SK-N-SH treated with all-trans-retinoic acid at 6 μM for 48 hours (cell line): ENCODE data around the gene TRAIP.
"Not testable (repeated sequence)": the region's sequence is repeated elsewhere in the genome, so short reads cannot be mapped to it uniquely, and the experiment has no call there.

Experiments
- ATAC-seq: fragments of 200-7000 bp; cut with Tn5 transposase; 3 replicates; pipeline ENCODE4 v1.9.1; 2020; ENCODE audit warnings: mild to moderate bottlenecking, moderate library complexity
- ARNTL ChIP-seq: fragments of 450-650 bp; formaldehyde crosslinking; IDR thresholded peaks from 2 replicates; pipeline ENCODE4 v1.5.0; 2020; ENCODE audit warnings: low read depth, mild to moderate bottlenecking, moderate library complexity, borderline replicate concordance
- BACH2 ChIP-seq: fragments of 250-450 bp; sonication (Bioruptor Pico); IDR thresholded peaks from 2 replicates; pipeline ENCODE4 v1.9.0; 2021; ENCODE audit warnings: mild to moderate bottlenecking, borderline replicate concordance
- GLIS3 ChIP-seq: fragments of 250-450 bp; sonication (Bioruptor Pico); IDR thresholded peaks from 2 replicates; pipeline ENCODE4 v1.5.0; 2020; ENCODE audit warnings: mild to moderate bottlenecking, moderate library complexity
- OSR1 ChIP-seq: fragments of 250-450 bp; sonication (Bioruptor Pico); IDR thresholded peaks from 2 replicates; pipeline ENCODE4 v1.8.0; 2022; ENCODE audit warnings: moderate library complexity, mild to moderate bottlenecking, inconsistent platforms
- RARB ChIP-seq: fragments of 250-450 bp; sonication (Bioruptor Pico); IDR thresholded peaks from 2 replicates; pipeline ENCODE4 v1.8.0; 2021; ENCODE audit warnings: mild to moderate bottlenecking, moderate library complexity
- TCF4 ChIP-seq: fragments of 250-450 bp; sonication (Bioruptor Pico); IDR thresholded peaks from 2 replicates; pipeline ENCODE4 v1.8.0; 2021; ENCODE audit warnings: mild to moderate bottlenecking, moderate library complexity, borderline replicate concordance
- ZFP3 ChIP-seq: fragments of 250-450 bp; sonication (Bioruptor Pico); IDR thresholded peaks from 2 replicates; pipeline ENCODE4 v1.5.0; 2020; ENCODE audit warnings: mild to moderate bottlenecking, moderate library complexity
- ZNF70 ChIP-seq: fragments of 450-650 bp; formaldehyde crosslinking; IDR thresholded peaks from 2 replicates; pipeline ENCODE4 v1.5.0; 2020; ENCODE audit warnings: mild to moderate bottlenecking, moderate library complexity
- TF ChIP-seq, protein P1 (sequence below): fragments of 250-450 bp; sonication (Bioruptor Pico); IDR thresholded peaks from 2 replicates; pipeline ENCODE4 v1.5.1; 2021; ENCODE audit warnings: mild to moderate bottlenecking, moderate library complexity
- TF ChIP-seq, protein P2 (sequence below): fragments of 250-450 bp; sonication (Bioruptor Pico); IDR thresholded peaks from 2 replicates; pipeline ENCODE4 v1.5.0; 2020; ENCODE audit warnings: mild to moderate bottlenecking, moderate library complexity
- TF ChIP-seq, protein P3 (sequence below): fragments of 250-450 bp; sonication (Bioruptor Pico); IDR thresholded peaks from 2 replicates; pipeline ENCODE4 v1.8.0; 2020; ENCODE audit warnings: mild to moderate bottlenecking, moderate library complexity, borderline replicate concordance
- TF ChIP-seq, protein P4 (sequence below): fragments of 250-450 bp; sonication (Bioruptor Pico); IDR thresholded peaks from 2 replicates; pipeline ENCODE4 v1.8.0; 2021; ENCODE audit warnings: low read depth, mild to moderate bottlenecking, moderate library complexity, borderline replicate concordance
- TF ChIP-seq, protein P5 (sequence below): fragments of 250-450 bp; sonication (Bioruptor Pico); IDR thresholded peaks from 2 replicates; pipeline ENCODE4 v1.5.1; 2020; ENCODE audit warnings: low read depth, mild to moderate bottlenecking, moderate library complexity

The TRAIP gene, protein sequence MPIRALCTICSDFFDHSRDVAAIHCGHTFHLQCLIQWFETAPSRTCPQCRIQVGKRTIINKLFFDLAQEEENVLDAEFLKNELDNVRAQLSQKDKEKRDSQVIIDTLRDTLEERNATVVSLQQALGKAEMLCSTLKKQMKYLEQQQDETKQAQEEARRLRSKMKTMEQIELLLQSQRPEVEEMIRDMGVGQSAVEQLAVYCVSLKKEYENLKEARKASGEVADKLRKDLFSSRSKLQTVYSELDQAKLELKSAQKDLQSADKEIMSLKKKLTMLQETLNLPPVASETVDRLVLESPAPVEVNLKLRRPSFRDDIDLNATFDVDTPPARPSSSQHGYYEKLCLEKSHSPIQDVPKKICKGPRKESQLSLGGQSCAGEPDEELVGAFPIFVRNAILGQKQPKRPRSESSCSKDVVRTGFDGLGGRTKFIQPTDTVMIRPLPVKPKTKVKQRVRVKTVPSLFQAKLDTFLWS

DNA sequence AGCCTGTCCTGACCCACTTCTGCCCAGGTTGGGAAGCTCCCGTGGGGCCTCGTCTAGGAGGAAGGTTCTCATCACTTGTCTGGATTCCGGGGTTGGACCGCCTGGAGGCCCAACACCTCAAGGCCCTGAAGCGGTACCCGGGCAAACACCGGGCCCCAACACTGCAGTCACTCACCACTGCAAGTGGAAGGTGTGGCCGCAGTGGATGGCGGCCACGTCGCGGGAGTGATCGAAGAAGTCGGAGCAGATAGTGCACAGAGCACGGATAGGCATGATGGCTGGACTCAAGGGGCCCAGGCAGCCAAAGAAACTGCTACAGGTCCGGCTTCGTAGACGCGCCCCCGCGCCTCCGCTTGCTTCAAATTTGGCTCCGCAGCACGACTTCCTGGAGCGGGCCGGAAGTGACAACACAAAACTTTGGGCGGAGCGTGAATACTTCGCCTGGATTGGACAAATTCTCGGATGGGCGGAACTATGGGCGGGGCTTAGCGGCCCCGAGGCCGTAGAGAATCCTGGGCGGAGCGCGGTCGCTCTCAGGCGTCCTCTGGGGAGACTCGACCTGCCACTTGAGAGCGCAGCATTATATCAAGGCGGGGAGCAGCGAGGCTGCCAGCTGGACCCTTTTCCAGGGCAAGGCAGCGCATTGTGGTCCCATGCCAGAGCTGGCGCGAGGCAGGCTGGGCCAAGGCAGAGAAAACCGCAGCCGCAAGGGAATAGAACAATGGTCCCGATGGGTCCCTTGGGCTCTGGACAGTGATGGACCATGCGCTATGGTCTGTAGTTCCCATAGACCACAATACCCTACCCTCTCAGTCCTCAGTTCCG lies at the start of gene TRAIP:
Gene TRAIP (minus strand): TSS at position 384 of the 825 bp plus-strand sequence. CDS start 111 bp downstream, at position 273.
- TF ChIP-seq, protein P1, sequence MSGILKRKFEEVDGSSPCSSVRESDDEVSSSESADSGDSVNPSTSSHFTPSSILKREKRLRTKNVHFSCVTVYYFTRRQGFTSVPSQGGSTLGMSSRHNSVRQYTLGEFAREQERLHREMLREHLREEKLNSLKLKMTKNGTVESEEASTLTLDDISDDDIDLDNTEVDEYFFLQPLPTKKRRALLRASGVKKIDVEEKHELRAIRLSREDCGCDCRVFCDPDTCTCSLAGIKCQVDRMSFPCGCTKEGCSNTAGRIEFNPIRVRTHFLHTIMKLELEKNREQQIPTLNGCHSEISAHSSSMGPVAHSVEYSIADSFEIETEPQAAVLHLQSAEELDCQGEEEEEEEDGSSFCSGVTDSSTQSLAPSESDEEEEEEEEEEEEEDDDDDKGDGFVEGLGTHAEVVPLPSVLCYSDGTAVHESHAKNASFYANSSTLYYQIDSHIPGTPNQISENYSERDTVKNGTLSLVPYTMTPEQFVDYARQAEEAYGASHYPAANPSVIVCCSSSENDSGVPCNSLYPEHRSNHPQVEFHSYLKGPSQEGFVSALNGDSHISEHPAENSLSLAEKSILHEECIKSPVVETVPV (CRISPR knock-in tag), result no peak
- TF ChIP-seq, protein P2, sequence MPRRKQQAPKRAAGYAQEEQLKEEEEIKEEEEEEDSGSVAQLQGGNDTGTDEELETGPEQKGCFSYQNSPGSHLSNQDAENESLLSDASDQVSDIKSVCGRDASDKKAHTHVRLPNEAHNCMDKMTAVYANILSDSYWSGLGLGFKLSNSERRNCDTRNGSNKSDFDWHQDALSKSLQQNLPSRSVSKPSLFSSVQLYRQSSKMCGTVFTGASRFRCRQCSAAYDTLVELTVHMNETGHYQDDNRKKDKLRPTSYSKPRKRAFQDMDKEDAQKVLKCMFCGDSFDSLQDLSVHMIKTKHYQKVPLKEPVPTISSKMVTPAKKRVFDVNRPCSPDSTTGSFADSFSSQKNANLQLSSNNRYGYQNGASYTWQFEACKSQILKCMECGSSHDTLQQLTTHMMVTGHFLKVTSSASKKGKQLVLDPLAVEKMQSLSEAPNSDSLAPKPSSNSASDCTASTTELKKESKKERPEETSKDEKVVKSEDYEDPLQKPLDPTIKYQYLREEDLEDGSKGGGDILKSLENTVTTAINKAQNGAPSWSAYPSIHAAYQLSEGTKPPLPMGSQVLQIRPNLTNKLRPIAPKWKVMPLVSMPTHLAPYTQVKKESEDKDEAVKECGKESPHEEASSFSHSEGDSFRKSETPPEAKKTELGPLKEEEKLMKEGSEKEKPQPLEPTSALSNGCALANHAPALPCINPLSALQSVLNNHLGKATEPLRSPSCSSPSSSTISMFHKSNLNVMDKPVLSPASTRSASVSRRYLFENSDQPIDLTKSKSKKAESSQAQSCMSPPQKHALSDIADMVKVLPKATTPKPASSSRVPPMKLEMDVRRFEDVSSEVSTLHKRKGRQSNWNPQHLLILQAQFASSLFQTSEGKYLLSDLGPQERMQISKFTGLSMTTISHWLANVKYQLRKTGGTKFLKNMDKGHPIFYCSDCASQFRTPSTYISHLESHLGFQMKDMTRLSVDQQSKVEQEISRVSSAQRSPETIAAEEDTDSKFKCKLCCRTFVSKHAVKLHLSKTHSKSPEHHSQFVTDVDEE (CRISPR knock-in tag), result no peak
- TF ChIP-seq, protein P3, sequence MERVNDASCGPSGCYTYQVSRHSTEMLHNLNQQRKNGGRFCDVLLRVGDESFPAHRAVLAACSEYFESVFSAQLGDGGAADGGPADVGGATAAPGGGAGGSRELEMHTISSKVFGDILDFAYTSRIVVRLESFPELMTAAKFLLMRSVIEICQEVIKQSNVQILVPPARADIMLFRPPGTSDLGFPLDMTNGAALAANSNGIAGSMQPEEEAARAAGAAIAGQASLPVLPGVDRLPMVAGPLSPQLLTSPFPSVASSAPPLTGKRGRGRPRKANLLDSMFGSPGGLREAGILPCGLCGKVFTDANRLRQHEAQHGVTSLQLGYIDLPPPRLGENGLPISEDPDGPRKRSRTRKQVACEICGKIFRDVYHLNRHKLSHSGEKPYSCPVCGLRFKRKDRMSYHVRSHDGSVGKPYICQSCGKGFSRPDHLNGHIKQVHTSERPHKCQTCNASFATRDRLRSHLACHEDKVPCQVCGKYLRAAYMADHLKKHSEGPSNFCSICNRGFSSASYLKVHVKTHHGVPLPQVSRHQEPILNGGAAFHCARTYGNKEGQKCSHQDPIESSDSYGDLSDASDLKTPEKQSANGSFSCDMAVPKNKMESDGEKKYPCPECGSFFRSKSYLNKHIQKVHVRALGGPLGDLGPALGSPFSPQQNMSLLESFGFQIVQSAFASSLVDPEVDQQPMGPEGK (CRISPR knock-in tag), result no peak
- TF ChIP-seq GLIS3 (CRISPR knock-in tag) (no peak), ARNTL (CRISPR knock-in tag) (no peak), BACH2 (no peak), ZFP3 (CRISPR knock-in tag) (no peak), ZNF70 (CRISPR knock-in tag) (no peak)
- TF ChIP-seq, protein P4, sequence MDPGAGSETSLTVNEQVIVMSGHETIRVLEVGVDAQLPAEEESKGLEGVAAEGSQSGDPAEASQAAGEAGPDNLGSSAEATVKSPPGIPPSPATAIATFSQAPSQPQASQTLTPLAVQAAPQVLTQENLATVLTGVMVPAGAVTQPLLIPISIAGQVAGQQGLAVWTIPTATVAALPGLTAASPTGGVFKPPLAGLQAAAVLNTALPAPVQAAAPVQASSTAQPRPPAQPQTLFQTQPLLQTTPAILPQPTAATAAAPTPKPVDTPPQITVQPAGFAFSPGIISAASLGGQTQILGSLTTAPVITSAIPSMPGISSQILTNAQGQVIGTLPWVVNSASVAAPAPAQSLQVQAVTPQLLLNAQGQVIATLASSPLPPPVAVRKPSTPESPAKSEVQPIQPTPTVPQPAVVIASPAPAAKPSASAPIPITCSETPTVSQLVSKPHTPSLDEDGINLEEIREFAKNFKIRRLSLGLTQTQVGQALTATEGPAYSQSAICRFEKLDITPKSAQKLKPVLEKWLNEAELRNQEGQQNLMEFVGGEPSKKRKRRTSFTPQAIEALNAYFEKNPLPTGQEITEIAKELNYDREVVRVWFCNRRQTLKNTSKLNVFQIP, result no peak
- TF ChIP-seq, protein P5, sequence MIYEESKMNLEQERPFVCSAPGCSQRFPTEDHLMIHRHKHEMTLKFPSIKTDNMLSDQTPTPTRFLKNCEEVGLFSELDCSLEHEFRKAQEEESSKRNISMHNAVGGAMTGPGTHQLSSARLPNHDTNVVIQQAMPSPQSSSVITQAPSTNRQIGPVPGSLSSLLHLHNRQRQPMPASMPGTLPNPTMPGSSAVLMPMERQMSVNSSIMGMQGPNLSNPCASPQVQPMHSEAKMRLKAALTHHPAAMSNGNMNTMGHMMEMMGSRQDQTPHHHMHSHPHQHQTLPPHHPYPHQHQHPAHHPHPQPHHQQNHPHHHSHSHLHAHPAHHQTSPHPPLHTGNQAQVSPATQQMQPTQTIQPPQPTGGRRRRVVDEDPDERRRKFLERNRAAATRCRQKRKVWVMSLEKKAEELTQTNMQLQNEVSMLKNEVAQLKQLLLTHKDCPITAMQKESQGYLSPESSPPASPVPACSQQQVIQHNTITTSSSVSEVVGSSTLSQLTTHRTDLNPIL (CRISPR knock-in tag), result no peak
- ATAC-seq, result peak; percentile 99

DNA sequence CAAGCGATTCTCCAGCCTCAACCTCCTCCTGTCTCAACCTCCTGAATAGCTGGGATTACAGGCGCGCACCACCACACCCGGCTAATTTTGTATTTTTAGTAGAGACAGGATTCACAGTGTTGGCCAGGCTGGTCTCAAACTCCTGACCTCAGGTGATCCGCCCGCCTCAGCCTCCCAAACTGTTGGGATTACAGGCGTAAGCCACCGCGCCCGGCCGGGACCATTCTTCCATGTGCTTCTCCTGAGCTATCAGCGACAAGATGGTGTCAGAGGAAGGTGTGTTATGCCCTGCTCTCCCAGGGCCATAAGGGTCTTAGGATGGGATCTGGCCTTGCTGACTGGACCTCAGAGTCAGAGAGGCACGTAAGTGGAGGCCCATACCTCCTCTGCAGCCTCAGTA lies 48.1 kb upstream of the TRAIP start:
- ATAC-seq, result not testable (repeated sequence)

DNA sequence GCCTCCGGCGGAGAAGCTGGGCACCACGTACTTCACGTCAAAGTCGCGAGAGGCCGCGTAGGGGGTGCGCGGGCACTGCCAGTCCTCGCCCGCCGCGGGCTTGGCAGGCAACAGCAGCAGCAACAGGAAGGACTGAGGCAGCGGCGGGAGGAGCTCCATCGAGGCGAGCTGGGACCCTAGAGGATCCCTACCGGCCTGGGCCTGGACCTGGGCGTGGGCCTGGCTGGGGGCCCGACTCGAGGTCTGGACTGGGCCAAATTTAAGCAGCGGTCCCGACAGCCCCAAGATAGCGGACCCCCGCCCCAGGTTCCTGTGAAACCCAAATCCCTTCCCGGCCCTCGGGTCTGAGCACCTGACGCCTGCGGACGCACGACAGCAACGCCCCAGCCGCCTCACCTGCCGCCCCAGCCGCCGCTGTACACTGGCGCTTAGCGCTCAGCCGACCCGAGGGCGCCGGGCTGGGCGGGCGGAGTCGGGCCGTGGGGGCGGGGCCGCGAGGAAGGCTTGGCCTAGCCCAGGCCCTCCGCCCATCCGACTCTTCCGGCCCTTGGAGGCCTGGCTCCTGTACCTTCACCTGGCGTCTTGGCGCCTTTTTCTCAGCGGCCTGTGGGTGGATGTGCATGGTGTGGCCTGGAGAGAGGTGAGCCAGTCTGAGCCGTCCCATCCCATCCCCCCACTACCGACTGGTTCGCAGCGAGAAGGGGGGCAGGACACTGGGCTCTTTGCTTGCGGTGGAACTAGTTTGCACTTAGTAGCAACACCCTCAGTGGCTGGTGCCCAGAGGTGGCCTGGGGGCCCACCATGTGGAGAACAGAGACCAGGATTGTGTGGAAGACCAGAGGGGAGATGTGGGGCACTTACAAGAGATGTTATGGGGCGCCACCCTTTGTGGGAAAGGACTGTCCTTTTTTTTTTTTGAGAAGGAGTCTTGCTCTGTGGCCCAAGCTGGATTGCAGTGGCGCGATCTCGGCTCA lies 47.4 kb upstream of the TRAIP start, which contains the start of gene MST1R:
Gene MST1R (minus strand): TSS at position 423 of the 974 bp plus-strand sequence. CDS start 264 bp downstream, at position 159.
- TF ChIP-seq GLIS3 (CRISPR knock-in tag) (no peak), TCF4 (CRISPR knock-in tag) (no peak), RARB (CRISPR knock-in tag) (no peak), OSR1 (CRISPR knock-in tag) (no peak)
- TF ChIP-seq, protein P1 (CRISPR knock-in tag), result no peak
- ATAC-seq, result no peak
